AG04450 (cell line): ENCODE results near the gene GLTPD2. TPM values are rescaled to one million over a fixed set of nuclear protein-coding genes. Genes with fewer than 3 reads are reported as not detected.

ENCODE experiments used
- CTCF ChIA-PET: fragments of 300-600, 350-600 bp; formaldehyde crosslinking; extraction: SDS; loops from one replicate; lab custom pipeline; 2022; ENCODE audit warnings: antibody characterized with exemption, inconsistent platforms; lab: Charles Lee
- POLR2A ChIA-PET: fragments of 350-600 bp; formaldehyde crosslinking; extraction: SDS; loops from one replicate; lab custom pipeline; 2021; ENCODE audit warnings: antibody characterized with exemption, inconsistent platforms; lab: Yijun Ruan, JAX
- DNase-seq: peaks from one replicate; pipeline ENCODE4 v3.0.0-alpha.2; 2011; ENCODE audit warnings: low read depth, low spot score
- H3K27ac ChIP-seq: one replicate; pipeline ENCODE4 v1.5.1; 2012; ENCODE audit warnings: low read depth, low read length, control low read depth
- H3K27me3 ChIP-seq: one replicate; pipeline ENCODE4 v1.6.0; 2012; ENCODE audit warnings: low read length; ENCODE audit not compliant: control insufficient read depth, insufficient read depth
- H3K4me3 ChIP-seq: 2 replicates; pipeline ENCODE4 v1.5.1; 2011; ENCODE audit warnings: mild to moderate bottlenecking, low read depth, low read length, control low read depth
- H3K9me3 ChIP-seq: 2 replicates; pipeline ENCODE4 v1.5.1; 2012; ENCODE audit warnings: low read length; ENCODE audit not compliant: control insufficient read depth, insufficient read depth
- CTCF ChIP-seq: IDR thresholded peaks from 2 replicates; pipeline ENCODE4 v1.5.1; 2011; ENCODE audit warnings: low read depth, low read length, control low read depth, inconsistent platforms
- polyA plus RNA-seq: library from polyadenylated mRNA; depleted of rRNA; stranded (reverse); fragments of >200 nt; gene quantifications from 2 replicates; pipeline ENCODE4 v1.2.3, GENCODE V29; 2011

The GLTPD2 gene
- polyA plus RNA-seq, 1 experiment: not detected

GRCh38 chr17:4768298-4768697 is 20.5 kb upstream of the GLTPD2 start:
- Histone ChIP-seq H3K4me3 (no peak overlapping the region), H3K27ac (no peak overlapping the region), H3K9me3 (no peaks in the 10 kb centered on the region), H3K27me3 (peaks cover 24% of the 10 kb centered on the region)
- ChIA-PET CTCF (interaction anchor here (0.6 kb wide), 1 partner anchor 9 kb away, joined by 3 read pairs; no protein-coding TSS in a partner anchor), POLR2A (no interaction called here)
- TF ChIP-seq CTCF: no peak
- DNase-seq: no peak

- DNase-seq: no peak
- no peaks in the 10 kb centered on the region for H3K9me3 ChIP-seq
- peaks cover 26% of the 10 kb centered on the region for H3K27me3 ChIP-seq
- POLR2A ChIA-PET: no interaction called here
- no peak overlapping the region for H3K27ac ChIP-seq
- TF ChIP-seq CTCF: no peak
- CTCF ChIA-PET: no interaction called here
- H3K4me3 ChIP-seq: no peak overlapping the region
These were observed 19.1 kb upstream of the GLTPD2 start for GRCh38 chr17:4769628-4770027.

- no peak for TF ChIP-seq CTCF
- DNase-seq: no peak
- H3K4me3 ChIP-seq: no peak within 1 kb of the TSS
- ChIA-PET CTCF (no interaction called here), POLR2A (no interaction called here)
- H3K27me3 ChIP-seq: peaks cover 25% of the 10 kb centered on the region
- no peaks in the 10 kb centered on the region for H3K9me3 ChIP-seq
- no peak within 1 kb of the TSS for H3K27ac ChIP-seq
These were observed 17.1 kb upstream of the GLTPD2 start, which contains the start of gene TM4SF5 for GRCh38 chr17:4771519-4772234. Gene TM4SF5, plus strand, starts transcription at chr17:4771886. Its CDS starts 37 bp downstream, at chr17:4771923.

GRCh38 chr17:4772235-4772613 is 16.5 kb upstream of the GLTPD2 start:
- ChIA-PET POLR2A (no interaction called here), CTCF (no interaction called here)
- Histone ChIP-seq H3K4me3 (no peak overlapping the region), H3K27ac (no peak overlapping the region), H3K27me3 (peaks cover 27% of the 10 kb centered on the region), H3K9me3 (no peaks in the 10 kb centered on the region)
- DNase-seq: no peak
- TF ChIP-seq CTCF: no peak

- Histone ChIP-seq H3K9me3 (peaks cover 6% of the 10 kb centered on the region; the same call in 1 of the 2 replicates), H3K27me3 (peaks cover 48% of the 10 kb centered on the region), H3K27ac (no peak overlapping the region), H3K4me3 (no peak overlapping the region)
- ChIA-PET CTCF (interaction anchor here (2.0 kb wide), 1 partner anchor 12 kb away, joined by 24 read pairs; the partner anchor contains the start of gene GLTPD2), POLR2A (no interaction called here)
- no peak for TF ChIP-seq CTCF
- no peak for DNase-seq
These were observed 10.6 kb upstream of the GLTPD2 start for GRCh38 chr17:4777969-4778760.
